Large intestine (tissue), 3 donors: ENCODE measurements around the gene STAG1. TPM values are rescaled to one million over a fixed set of nuclear protein-coding genes. Genes with fewer than 3 reads are reported as not detected.
A peak's percentile ranks its signal among the peaks of the same experiment; 100 is the strongest.
"Not testable (repeated sequence)": the region's sequence is repeated elsewhere in the genome, so short reads cannot be mapped to it uniquely, and the experiment has no call there.

ENCODE experiments used
- DNase-seq, 2 donors: peaks; one replicate each; pipeline versions ENCODE4 v3.0.0 to v3.0.0-alpha.2; 2013
- H3K27ac ChIP-seq: one replicate; pipeline ENCODE4 v1.5.1; 2013; ENCODE audit warnings: low read length
- H3K27me3 ChIP-seq: 2 replicates; pipeline ENCODE4 v1.6.1; 2013; ENCODE audit warnings: low read length; ENCODE audit not compliant: control insufficient read depth, insufficient read depth
- H3K36me3 ChIP-seq: 2 replicates; pipeline ENCODE4 v1.6.1; 2013; ENCODE audit warnings: low read length; ENCODE audit not compliant: control insufficient read depth, insufficient read depth
- H3K4me1 ChIP-seq: one replicate; pipeline ENCODE4 v1.6.1; 2013; ENCODE audit warnings: low read length; ENCODE audit not compliant: control insufficient read depth, insufficient read depth
- H3K4me3 ChIP-seq: one replicate; pipeline ENCODE4 v1.5.1; 2013; ENCODE audit warnings: low read length
- H3K9me3 ChIP-seq: one replicate; pipeline ENCODE4 v1.6.1; 2013; ENCODE audit warnings: mild to moderate bottlenecking, low read depth, low read length, moderate library complexity; ENCODE audit not compliant: control insufficient read depth
- WGBS: methylation state at CpG from one replicate; pipeline ENCODE4 v1.1.5; 2013; ENCODE audit warnings: low lambda C conversion rate; ENCODE audit not compliant: insufficient coverage; 5-methylcytosine and 5-hydroxymethylcytosine counted together
- polyA plus RNA-seq: library from polyadenylated mRNA; unstranded; fragments of 120-200 nt; gene quantifications from one replicate; pipeline ENCODE4 v1.2.1, GENCODE V29; 2013

STAG1 gene
- polyA plus RNA-seq, 1 donor = 28.8 TPM

DNA sequence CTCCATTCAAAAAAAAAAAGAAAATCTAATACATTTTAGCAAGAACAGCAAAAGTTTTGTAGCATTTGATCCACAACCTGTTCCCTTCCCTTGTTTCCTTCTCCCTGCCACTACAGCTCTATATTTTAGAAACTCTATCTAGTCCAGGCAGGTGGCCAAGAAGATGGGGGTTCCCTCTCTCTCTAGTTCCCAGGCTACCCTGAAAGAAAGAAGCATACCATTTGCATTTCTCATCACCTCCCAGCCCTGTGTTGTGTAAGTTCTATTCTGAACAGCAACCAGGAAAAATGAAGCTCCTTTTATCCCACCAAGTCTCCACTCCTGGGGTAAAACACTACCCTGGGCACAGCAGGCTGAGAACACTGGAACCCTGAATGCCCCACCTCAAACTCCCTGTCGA lies 402.0 kb downstream of the STAG1 start:
- Histone ChIP-seq H3K27ac (no peak overlapping the region), H3K36me3 (peaks cover 21% of the 10 kb centered on the region), H3K4me1 (no peaks in the 10 kb centered on the region), H3K9me3 (no peaks in the 10 kb centered on the region), H3K4me3 (no peak overlapping the region), H3K27me3 (no peaks in the 10 kb centered on the region)
- DNase-seq = no peak
- WGBS = no CpG with 5 or more reads among the region's 1 CpG

DNA sequence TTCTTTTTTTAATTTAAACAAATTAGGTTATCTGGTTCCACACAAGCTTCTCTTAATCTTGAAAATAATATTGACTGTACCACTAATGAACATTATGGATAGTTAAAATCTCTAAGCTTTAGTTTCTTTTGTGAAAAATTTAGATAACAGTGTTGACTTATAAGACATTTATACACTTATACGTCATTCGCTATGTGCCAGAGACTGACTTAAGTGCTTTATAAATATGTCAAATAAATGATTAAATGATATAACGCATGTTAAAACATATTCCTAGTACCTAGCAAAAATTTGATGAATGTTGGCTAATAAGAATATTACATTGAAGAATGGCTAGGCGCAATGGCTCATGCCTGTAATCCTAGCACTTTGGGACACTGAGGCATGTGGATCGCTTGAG lies 405.7 kb downstream of the STAG1 start:
- no peak overlapping the region for H3K4me3 ChIP-seq
- H3K36me3 ChIP-seq = peaks cover 25% of the 10 kb centered on the region
- no peak overlapping the region for H3K27ac ChIP-seq
- H3K4me1 ChIP-seq = peaks cover 7% of the 10 kb centered on the region
- no peaks in the 10 kb centered on the region for H3K27me3 ChIP-seq
- WGBS = 80% methylated on average over 1 of the region's 5 CpGs
- DNase-seq = no peak
- H3K9me3 ChIP-seq = no peaks in the 10 kb centered on the region

DNA sequence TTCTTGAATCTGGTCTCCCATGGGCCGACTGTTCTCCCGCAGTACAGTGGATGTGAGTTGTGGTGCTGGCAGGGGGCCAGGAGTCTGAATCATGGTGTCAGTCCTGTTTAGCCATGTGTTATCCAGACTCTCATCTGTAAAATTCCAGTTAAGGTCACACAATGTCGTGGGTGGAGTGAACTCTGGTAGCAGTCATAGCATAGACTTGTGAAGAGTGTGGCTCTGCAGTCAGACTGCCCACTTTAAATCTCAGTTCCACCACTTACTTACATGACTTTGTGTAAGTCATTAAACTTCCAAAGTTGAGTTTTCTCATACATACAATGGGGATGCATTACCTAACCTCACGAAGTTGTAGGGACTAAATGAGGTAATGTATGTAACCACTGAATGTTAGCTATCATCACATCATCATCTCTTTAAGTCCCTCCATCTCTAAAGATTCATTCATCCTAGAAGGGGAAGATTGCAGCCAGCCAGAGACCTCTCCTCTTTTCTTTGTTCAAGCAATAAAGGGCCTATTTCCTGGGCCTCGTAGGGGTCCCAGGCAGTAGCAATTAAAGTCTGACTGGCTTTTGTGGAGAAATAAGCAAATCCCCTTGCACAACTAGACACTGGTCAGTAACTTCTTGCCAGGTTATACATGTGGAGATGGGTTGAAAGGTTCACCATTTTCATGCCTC lies 408.2 kb downstream of the STAG1 start:
- no peak overlapping the region for H3K4me3 ChIP-seq
- H3K27me3 ChIP-seq = no peaks in the 10 kb centered on the region
- DNase-seq = peak; percentile 42 to 77
- no peaks in the 10 kb centered on the region for H3K9me3 ChIP-seq
- WGBS = no CpG with 5 or more reads among the region's 5 CpGs
- H3K4me1 ChIP-seq = peaks cover 7% of the 10 kb centered on the region
- H3K27ac ChIP-seq = peak overlapping the region; percentile 1
- peaks cover 33% of the 10 kb centered on the region for H3K36me3 ChIP-seq

DNA sequence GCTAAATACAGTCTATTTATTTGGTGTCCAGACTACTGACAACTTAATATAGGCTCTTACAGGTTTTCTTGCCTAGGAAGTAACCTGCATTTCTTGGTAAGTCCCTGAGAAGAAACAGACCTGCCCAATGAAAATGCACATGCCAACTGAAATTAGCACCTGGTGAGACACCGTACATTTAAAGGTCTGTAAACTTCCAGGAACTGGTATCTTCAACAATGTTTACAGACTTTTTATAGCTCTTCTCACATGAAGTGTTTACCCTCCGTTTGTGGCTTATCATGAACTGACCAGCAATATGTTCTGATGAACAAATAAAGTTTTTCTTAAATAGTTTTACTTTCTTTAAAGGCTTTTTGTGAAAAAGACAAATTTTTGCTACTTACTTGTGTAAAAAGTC lies 408.7 kb downstream of the STAG1 start:
- DNase-seq = no peak
- no peaks in the 10 kb centered on the region for H3K27me3 ChIP-seq
- 20% methylated on average over 1 of the region's 2 CpGs for WGBS
- H3K9me3 ChIP-seq = no peaks in the 10 kb centered on the region
- H3K36me3 ChIP-seq = peaks cover 29% of the 10 kb centered on the region
- H3K4me1 ChIP-seq = peaks cover 7% of the 10 kb centered on the region
- no peak overlapping the region for H3K4me3 ChIP-seq
- H3K27ac ChIP-seq = peak overlapping the region; percentile 1

DNA sequence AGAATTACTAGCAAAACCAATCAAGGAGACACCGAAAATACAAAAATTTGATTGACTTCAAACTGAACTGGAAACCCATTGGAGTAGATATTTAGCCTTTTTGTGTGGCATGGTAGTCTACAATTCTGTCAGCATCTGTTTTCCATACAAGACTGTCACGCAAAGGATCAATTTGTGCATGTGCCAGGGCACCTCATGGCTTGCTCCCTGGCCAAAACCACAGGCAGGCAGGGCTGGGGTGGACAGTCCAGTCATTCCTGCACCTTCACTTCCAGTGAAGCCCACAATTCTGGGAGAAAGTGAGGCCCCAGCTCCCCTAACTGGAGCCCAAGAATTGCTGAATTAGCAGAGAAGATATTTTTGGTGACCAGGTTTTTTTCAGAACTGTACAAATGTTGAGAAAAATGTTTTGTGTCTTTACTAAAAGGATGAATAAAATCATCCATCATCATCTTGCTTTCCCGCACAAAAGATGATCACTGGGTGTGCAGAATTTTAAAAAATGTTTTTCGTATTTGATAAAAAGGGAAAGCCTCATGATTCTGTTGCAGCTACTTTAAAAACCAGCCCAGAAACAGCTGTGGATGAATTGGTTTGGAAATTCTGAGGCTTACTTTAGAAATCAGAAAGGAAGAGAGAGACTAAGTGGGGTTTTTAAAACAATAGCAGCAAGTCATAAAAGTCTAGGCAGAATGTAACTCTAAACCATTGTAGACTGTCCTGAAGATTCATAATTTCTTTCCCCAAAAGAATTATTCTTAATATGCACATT lies 415.7 kb downstream of the STAG1 start:
- no peak for DNase-seq
- 86% methylated on average over 1 of the region's 4 CpGs for WGBS
- H3K36me3 ChIP-seq = peaks cover 53% of the 10 kb centered on the region
- H3K4me1 ChIP-seq = no peaks in the 10 kb centered on the region
- H3K9me3 ChIP-seq = no peaks in the 10 kb centered on the region
- no peaks in the 10 kb centered on the region for H3K27me3 ChIP-seq
- H3K27ac ChIP-seq = no peak overlapping the region
- H3K4me3 ChIP-seq = no peak overlapping the region

DNA sequence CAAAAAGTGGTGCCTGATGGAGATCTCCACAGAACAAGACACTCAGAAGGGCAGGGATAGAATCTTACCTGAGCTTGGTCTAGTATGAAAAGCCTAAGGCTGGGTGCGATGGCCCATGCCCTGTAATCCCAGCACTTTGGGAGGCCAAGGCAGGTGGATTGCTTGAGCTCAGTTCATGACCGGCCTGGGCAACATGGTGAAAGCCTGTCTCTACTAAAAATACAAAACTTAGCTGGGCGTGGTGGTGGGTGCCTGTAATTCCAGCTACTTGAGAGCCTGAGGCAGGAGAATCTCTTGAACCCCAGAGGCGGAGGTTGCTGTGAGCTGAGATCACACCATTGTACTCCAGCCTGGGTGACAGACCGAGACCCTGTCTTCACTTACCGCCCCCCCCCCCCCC lies 417.5 kb downstream of the STAG1 start:
- H3K4me3 ChIP-seq, H3K9me3 ChIP-seq, H3K27ac ChIP-seq, DNase-seq, H3K27me3 ChIP-seq, H3K4me1 ChIP-seq: not testable (repeated sequence)
- peaks cover 44% of the 10 kb centered on the region for H3K36me3 ChIP-seq
- WGBS = no CpG with 5 or more reads among the region's 6 CpGs

DNA sequence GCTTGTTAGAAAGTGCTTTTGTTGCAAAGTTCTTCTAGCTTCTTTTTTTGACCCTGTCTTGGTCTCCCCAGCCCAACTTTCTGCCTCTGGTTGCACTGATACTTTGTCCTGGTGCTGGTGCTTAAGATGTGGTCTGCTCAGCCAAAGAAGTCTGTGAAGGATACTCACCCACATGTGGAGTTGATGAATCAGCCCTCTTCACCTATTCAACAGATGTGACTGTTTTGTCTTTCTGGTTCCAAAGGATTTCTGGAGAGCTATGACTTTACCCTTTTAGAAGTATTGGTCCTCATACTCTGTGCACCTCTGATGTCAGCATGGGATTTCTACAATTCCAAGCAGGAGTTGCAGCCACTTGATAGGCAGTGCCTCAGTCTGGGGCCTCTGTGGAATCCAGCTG lies 418.0 kb downstream of the STAG1 start:
- H3K4me1 ChIP-seq = no peaks in the 10 kb centered on the region
- no peak overlapping the region for H3K4me3 ChIP-seq
- H3K9me3 ChIP-seq = no peaks in the 10 kb centered on the region
- no peak overlapping the region for H3K27ac ChIP-seq
- no peaks in the 10 kb centered on the region for H3K27me3 ChIP-seq
- no peak for DNase-seq
- H3K36me3 ChIP-seq = peaks cover 44% of the 10 kb centered on the region

DNA sequence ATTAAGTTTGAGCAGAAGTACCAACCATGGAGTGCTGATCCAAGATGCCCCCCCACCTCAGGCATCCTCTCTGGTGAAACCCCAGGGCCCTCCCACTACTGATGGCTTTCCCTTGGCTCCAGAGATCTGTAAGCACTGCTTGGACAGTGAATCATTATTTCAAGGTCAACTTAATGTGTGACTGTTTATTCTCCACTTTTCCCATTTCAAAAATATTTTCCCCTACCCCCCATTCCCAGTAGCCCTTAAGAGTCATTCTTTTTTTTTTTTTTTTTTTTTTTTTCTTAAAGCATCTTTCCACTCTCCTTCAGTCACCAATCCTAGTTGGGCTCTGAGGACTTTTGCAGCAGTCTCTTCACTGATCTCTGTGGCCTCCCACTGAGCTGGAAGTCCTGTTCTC lies 419.4 kb downstream of the STAG1 start:
- H3K4me3 ChIP-seq = no peak overlapping the region
- DNase-seq = no peak
- peaks cover 55% of the 10 kb centered on the region for H3K36me3 ChIP-seq
- H3K27ac ChIP-seq = no peak overlapping the region
- no peaks in the 10 kb centered on the region for H3K4me1 ChIP-seq
- H3K27me3 ChIP-seq = no peaks in the 10 kb centered on the region
- no peaks in the 10 kb centered on the region for H3K9me3 ChIP-seq

DNA sequence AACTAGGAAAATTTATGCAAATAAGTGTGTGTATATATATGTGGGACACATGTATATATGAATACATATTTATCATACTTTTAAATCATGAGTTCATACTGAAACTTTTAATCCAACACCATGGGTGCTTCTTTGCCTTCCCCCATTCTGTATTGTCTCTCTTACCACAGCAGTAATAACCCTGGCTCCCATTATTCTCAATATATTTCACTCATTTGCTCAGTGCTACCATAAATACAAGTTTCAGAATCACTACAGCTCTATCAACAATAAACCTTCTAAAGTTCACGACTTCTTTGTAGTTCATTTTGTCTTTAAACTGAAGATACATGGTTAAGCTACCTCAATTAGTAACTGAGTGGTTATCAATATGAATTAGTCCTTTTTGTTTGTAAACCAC lies 419.9 kb downstream of the STAG1 start:
- no CpG with 5 or more reads among the region's 1 CpG for WGBS
- H3K27me3 ChIP-seq = no peaks in the 10 kb centered on the region
- H3K36me3 ChIP-seq = peaks cover 57% of the 10 kb centered on the region
- H3K4me3 ChIP-seq = no peak overlapping the region
- H3K27ac ChIP-seq = no peak overlapping the region
- no peaks in the 10 kb centered on the region for H3K4me1 ChIP-seq
- no peaks in the 10 kb centered on the region for H3K9me3 ChIP-seq
- no peak for DNase-seq

DNA sequence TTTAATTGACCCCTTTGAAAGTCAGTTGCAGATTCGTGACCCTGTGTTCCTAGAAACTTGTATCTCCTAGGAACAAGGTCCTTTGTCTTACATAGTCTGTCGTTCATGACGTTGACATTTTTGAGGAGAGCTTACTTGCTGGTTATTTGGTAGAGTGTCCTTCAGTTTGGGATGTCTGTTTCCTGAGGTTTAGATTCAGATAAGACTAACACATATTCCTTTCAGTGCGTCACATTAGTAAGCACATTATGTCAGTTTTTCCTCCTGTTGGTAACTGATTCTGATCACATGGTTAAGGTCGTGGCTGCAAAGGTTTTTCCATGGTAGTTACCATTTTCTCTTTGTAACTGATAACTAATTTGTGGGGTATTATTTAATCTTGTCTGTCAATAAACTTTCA lies 421.3 kb downstream of the STAG1 start:
- H3K4me3 ChIP-seq = no peak overlapping the region
- H3K27ac ChIP-seq = no peak overlapping the region
- H3K27me3 ChIP-seq = no peaks in the 10 kb centered on the region
- 80% methylated on average over 3 of the region's 5 CpGs for WGBS
- no peak for DNase-seq
- H3K4me1 ChIP-seq = no peaks in the 10 kb centered on the region
- H3K36me3 ChIP-seq = peaks cover 63% of the 10 kb centered on the region
- H3K9me3 ChIP-seq = no peaks in the 10 kb centered on the region

DNA sequence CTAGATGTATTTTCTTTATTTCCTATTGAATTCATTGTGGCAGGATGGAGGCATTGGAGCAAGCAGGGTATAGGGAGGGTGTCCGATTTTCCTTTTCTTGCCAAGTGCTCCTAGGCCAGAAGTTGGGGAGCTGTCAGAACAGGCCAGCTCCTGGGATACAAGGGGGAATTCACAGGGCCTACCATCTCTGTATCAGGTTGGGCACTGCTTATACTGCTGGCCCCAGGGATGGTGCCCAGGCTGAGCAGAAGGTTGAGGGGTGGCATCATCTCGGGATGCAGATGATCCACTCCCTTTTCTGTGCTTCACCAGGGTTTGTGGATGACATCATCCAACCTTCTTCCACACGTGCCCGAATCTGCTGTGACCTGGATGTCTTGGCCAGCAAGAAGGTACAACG lies 422.6 kb downstream of the STAG1 start:
- Histone ChIP-seq H3K36me3 (peaks cover 55% of the 10 kb centered on the region), H3K9me3 (no peaks in the 10 kb centered on the region), H3K27ac (no peak overlapping the region), H3K4me3 (no peak overlapping the region), H3K27me3 (no peaks in the 10 kb centered on the region), H3K4me1 (no peaks in the 10 kb centered on the region)
- DNase-seq = no peak
- 100% methylated on average over 1 of the region's 5 CpGs for WGBS
